HepG2 (cell line): ENCODE measurements around the gene SLC13A3. TPM values are rescaled to one million over a fixed set of nuclear protein-coding genes. Genes with fewer than 3 reads are reported as not detected.

Experiments used
- ARNT ChIP-seq: fragments of 450-650 bp; IDR thresholded peaks from 2 replicates; pipeline ENCODE4 v1.6.1; 2017
- BCL6 ChIP-seq: IDR thresholded peaks from 2 replicates; pipeline ENCODE4 v1.6.1; 2016; ENCODE audit warnings: missing genetic modification reagents, missing compliant biosample characterization
- CREB1 ChIP-seq, 2 experiments: fragments of 450-650 bp in 1 of 2; IDR thresholded peaks; 2 replicates each; pipeline ENCODE4 v1.6.1; 2016 to 2017; ENCODE audit warnings: control low read depth in 1 of 2, mild to moderate bottlenecking in 1 of 2, missing compliant biosample characterization in 1 of 2, missing genetic modification characterization in 1 of 2
- CREB3 ChIP-seq: sonication (generic); formaldehyde crosslinking; IDR thresholded peaks from 2 replicates; pipeline ENCODE4 v1.5.0; 2020; ENCODE audit warnings: missing genetic modification reagents
- FOSL2 ChIP-seq: sonication (generic); formaldehyde crosslinking; IDR thresholded peaks from 2 replicates; pipeline ENCODE4 v1.4.0; 2020; ENCODE audit warnings: missing genetic modification reagents
- HDAC2 ChIP-seq: sonication (generic); formaldehyde crosslinking; IDR thresholded peaks from 2 replicates; pipeline ENCODE4 v1.4.0; 2020; ENCODE audit warnings: missing genetic modification reagents
- HNF4A ChIP-seq: sonication (generic); formaldehyde crosslinking; IDR thresholded peaks from 2 replicates; pipeline ENCODE4 v1.4.0; 2020; ENCODE audit warnings: missing genetic modification reagents
- HNF4G ChIP-seq, 2 experiments: sonication (generic) in 1 of 2; formaldehyde crosslinking in 1 of 2; IDR thresholded peaks; 2 replicates each; pipeline versions ENCODE4 v1.4.0 to v1.6.1; 2011 to 2020; ENCODE audit warnings: borderline replicate concordance in 2 of 2, low read depth in 2 of 2, mild to moderate bottlenecking in 2 of 2, low read length in 1 of 2, missing genetic modification reagents in 1 of 2, moderate library complexity in 1 of 2
- JUN ChIP-seq: sonication (generic); formaldehyde crosslinking; IDR thresholded peaks from 2 replicates; pipeline ENCODE4 v1.4.0; 2020; ENCODE audit warnings: mild to moderate bottlenecking, missing genetic modification reagents
- KDM4B ChIP-seq: sonication (generic); formaldehyde crosslinking; IDR thresholded peaks from 2 replicates; pipeline ENCODE4 v1.4.0; 2020; ENCODE audit warnings: missing genetic modification reagents
- NCOA2 ChIP-seq: sonication (generic); formaldehyde crosslinking; IDR thresholded peaks from 2 replicates; pipeline ENCODE4 v1.8.0; 2022; ENCODE audit warnings: inconsistent platforms
- NPAS2 ChIP-seq: sonication (generic); formaldehyde crosslinking; IDR thresholded peaks from 2 replicates; pipeline ENCODE4 v1.8.0; 2022; ENCODE audit warnings: mild to moderate bottlenecking, missing genetic modification reagents, borderline replicate concordance
- PHF21A ChIP-seq: sonication (generic); formaldehyde crosslinking; IDR thresholded peaks from 2 replicates; pipeline ENCODE4 v1.5.0; 2020; ENCODE audit warnings: mild to moderate bottlenecking, missing genetic modification reagents
- PITX1 ChIP-seq: sonication (generic); formaldehyde crosslinking; IDR thresholded peaks from 2 replicates; pipeline ENCODE4 v1.5.1; 2020; ENCODE audit warnings: mild to moderate bottlenecking, missing genetic modification reagents
- POGK ChIP-seq: sonication (generic); formaldehyde crosslinking; conservative IDR thresholded peaks from 2 replicates; pipeline ENCODE4 v1.8.0; 2022; ENCODE audit warnings: mild to moderate bottlenecking, moderate library complexity, missing genetic modification reagents
- RAD51 ChIP-seq: fragments of 450-650 bp; IDR thresholded peaks from 2 replicates; pipeline ENCODE4 v1.6.1; 2016; ENCODE audit warnings: borderline replicate concordance
- RARA ChIP-seq: IDR thresholded peaks from 2 replicates; pipeline ENCODE4 v1.6.1; 2016; ENCODE audit warnings: missing genetic modification reagents, missing compliant biosample characterization
- SAP130 ChIP-seq: IDR thresholded peaks from 2 replicates; pipeline ENCODE4 v1.6.1; 2016; ENCODE audit warnings: low read depth
- SRSF4 ChIP-seq: fragments of 200-400 bp; formaldehyde crosslinking; IDR thresholded peaks from one replicate; pipeline ENCODE4 v1.6.1; 2018; ENCODE audit warnings: mild to moderate bottlenecking, low read depth, low read length, moderate library complexity; ENCODE audit not compliant: poor library complexity, severe bottlenecking
- TEAD3 ChIP-seq: optimal IDR thresholded peaks from 2 replicates; pipeline ENCODE3; 2016; ENCODE audit warnings: borderline replicate concordance
- THAP11 ChIP-seq: IDR thresholded peaks from 2 replicates; pipeline ENCODE4 v1.6.1; 2016; ENCODE audit warnings: missing biosample characterization, missing genetic modification reagents
- THYN1 ChIP-seq: sonication (generic); formaldehyde crosslinking; IDR thresholded peaks from 2 replicates; pipeline ENCODE4 v1.8.1; 2023; ENCODE audit warnings: low read depth, mild to moderate bottlenecking, moderate library complexity, missing genetic modification reagents, borderline replicate concordance
- U2AF1 ChIP-seq: fragments of 200-400 bp; formaldehyde crosslinking; optimal IDR thresholded peaks from 2 replicates; pipeline ENCODE3; 2017; ENCODE audit warnings: mild to moderate bottlenecking, low read depth, low read length
- ZBTB20 ChIP-seq: sonication (generic); formaldehyde crosslinking; IDR thresholded peaks from 2 replicates; pipeline ENCODE4 v1.8.1; 2023; ENCODE audit warnings: missing genetic modification reagents, low read depth, mild to moderate bottlenecking, borderline replicate concordance
- ZMAT3 ChIP-seq: sonication (generic); formaldehyde crosslinking; conservative IDR thresholded peaks from 2 replicates; pipeline ENCODE4 v1.7.0; 2021; ENCODE audit warnings: missing genetic modification reagents
- ZMYM2 ChIP-seq: sonication (generic); formaldehyde crosslinking; IDR thresholded peaks from 2 replicates; pipeline ENCODE4 v1.8.0; 2022; ENCODE audit warnings: mild to moderate bottlenecking, missing genetic modification reagents
- ZNF101 ChIP-seq: sonication (generic); formaldehyde crosslinking; IDR thresholded peaks from 2 replicates; pipeline ENCODE4 v1.4.0; 2020; ENCODE audit warnings: mild to moderate bottlenecking, low read depth, missing genetic modification reagents, borderline replicate concordance
- ZNF205 ChIP-seq: IDR thresholded peaks from 2 replicates; pipeline ENCODE4 v1.6.1; 2018; ENCODE audit warnings: missing biosample characterization, missing genetic modification reagents
- ZNF253 ChIP-seq: sonication (generic); formaldehyde crosslinking; IDR thresholded peaks from 2 replicates; pipeline ENCODE4 v1.8.0; 2022; ENCODE audit warnings: mild to moderate bottlenecking, missing genetic modification reagents, borderline replicate concordance
- ZNF562 ChIP-seq: sonication (generic); formaldehyde crosslinking; IDR thresholded peaks from 2 replicates; pipeline ENCODE4 v1.8.0; 2022; ENCODE audit warnings: missing genetic modification reagents, borderline replicate concordance
- ZNF644 ChIP-seq: IDR thresholded peaks from 2 replicates; pipeline ENCODE4 v1.6.1; 2016; ENCODE audit warnings: low read depth
- polyA plus RNA-seq, 8 experiments: library from polyadenylated mRNA; depleted of rRNA in 3 of 8; stranded (reverse) in 7 of 8; unstranded in 1 of 8; fragments of >200 nt; fragmentation: Illumina TruSeq in 4 of 8; extraction: Trizol in 4 of 8; gene quantifications; 2 replicates each; pipeline versions ENCODE4 v1.2.1 to v1.2.3, GENCODE V29; 2011 to 2016; ENCODE audit warnings: low read depth in 4 of 8, missing spikeins in 1 of 8, mixed read lengths in 1 of 8; ENCODE audit not compliant: insufficient read depth in 1 of 8
- total RNA-seq, 5 experiments: library from RNA; depleted of rRNA; stranded (reverse); fragments of >200 nt; fragmentation: Illumina TruSeq; extraction: Trizol; gene quantifications; 2 replicates each; pipeline ENCODE4 v1.2.3, GENCODE V29; 2016; ENCODE audit warnings: low read depth in 1 of 5

The SLC13A3 gene
- total and polyA plus RNA-seq, 2 of the 13 experiments (the other 11 are each of a cell fraction or from before 2014, with no cell fraction given), result 66.5 to 76.0 TPM

- TF ChIP-seq CREB3 (CRISPR knock-in tag), result no peak
- peak; percentile 59 for TF ChIP-seq THAP11
- no peak for TF ChIP-seq ZNF101 (CRISPR knock-in tag)
- TF ChIP-seq PITX1 (CRISPR knock-in tag), result 0 out of 2 replicates have a peak, but pooled peaks have one; percentile 31
- TF ChIP-seq FOSL2 (CRISPR knock-in tag), result peak; percentile 56
- 0 out of 2 replicates have a peak, but pooled peaks have one; percentile 27 for TF ChIP-seq ZNF205 (CRISPR knock-in tag)
- TF ChIP-seq HDAC2, result peak; percentile 38; the same call in 1 of the 2 replicates
- no peak for TF ChIP-seq RAD51
- 0 out of 2 replicates have a peak, but pooled peaks have one; percentile 3 for TF ChIP-seq ZMAT3 (CRISPR knock-in tag)
- TF ChIP-seq ZBTB20, result no peak; the same call in 1 of the 2 replicates
- no peak for TF ChIP-seq ARNT
- TF ChIP-seq CREB1 (IDR thresholded peaks at IDR 0.05), result 0 out of 2 replicates have a peak, but pooled peaks have one; percentile 15
- TF ChIP-seq CREB1 (CRISPR knock-in tag; IDR thresholded peaks at IDR 0.05), result peak; percentile 60; the same call in 1 of the 2 replicates
- no peak for TF ChIP-seq ZNF253 (CRISPR knock-in tag)
- TF ChIP-seq RARA (CRISPR knock-in tag), result peak; percentile 87
- no peak for TF ChIP-seq ZNF562 (CRISPR knock-in tag)
- TF ChIP-seq NCOA2 (CRISPR knock-in tag), result peak; percentile 40; the same call in 1 of the 2 replicates
- no peak for TF ChIP-seq NPAS2
- TF ChIP-seq HNF4A, result peak; percentile 88
- TF ChIP-seq TEAD3 (CRISPR knock-in tag), result peak; percentile 88
- TF ChIP-seq U2AF1, result no peak
- TF ChIP-seq BCL6 (CRISPR knock-in tag), result peak; percentile 99
- peak; percentile 51; the same call in 1 of the 2 replicates for TF ChIP-seq SAP130 (CRISPR knock-in tag)
- no peak for TF ChIP-seq JUN
- peak; percentile 75; the same call in 1 of the 2 replicates for TF ChIP-seq ZNF644 (CRISPR knock-in tag)
- TF ChIP-seq HNF4G (IDR thresholded peaks at IDR 0.05; ENCODE audit: borderline replicate concordance, low read depth, low read length), result peak; percentile 76
- peak; percentile 71; the same call in 1 of the 2 replicates for TF ChIP-seq HNF4G (CRISPR knock-in tag; IDR thresholded peaks at IDR 0.05; ENCODE audit: borderline replicate concordance, low read depth)
- TF ChIP-seq SRSF4, result no peak
- no peak for TF ChIP-seq THYN1 (CRISPR knock-in tag)
- no peak for TF ChIP-seq KDM4B
- TF ChIP-seq ZMYM2, result 0 out of 2 replicates have a peak, but pooled peaks have one; percentile 60
- peak; percentile 10; the same call in 1 of the 2 replicates for TF ChIP-seq PHF21A
- TF ChIP-seq POGK (CRISPR knock-in tag), result no peak; the same call in 1 of the 2 replicates
Measured at GRCh38 chr20:46523108-46523507, 128.2 kb downstream of the SLC13A3 start (continued).
